Measurements from ENCODE around the gene C15orf61.

Gene C15orf61

GRCh38 chr15:67551207-67551743 lies 30.3 kb downstream of the C15orf61 start:
- H3K9me2 ChIP-seq (replicated peaks; ENCODE audit: low read depth, low read length) = no peaks in the 10 kb centered on the region
- peaks cover 71% of the 10 kb centered on the region for H3K79me2 ChIP-seq (ENCODE audit: insufficient read depth, low read length)
- H3K4me3 ChIP-seq (ENCODE audit: low read length, poor library complexity, severe bottlenecking) = no peak overlapping the region
- peaks cover 10% of the 10 kb centered on the region; the same call in 1 of the 2 replicates for H3K36me3 ChIP-seq (ENCODE audit: insufficient read depth, low read length)
- no peaks in the 10 kb centered on the region for H3K9me3 ChIP-seq (ENCODE audit: insufficient read depth, low read depth, low read length)
- peaks cover 5% of the 10 kb centered on the region; the same call in 1 of the 2 replicates for H3F3A ChIP-seq (ENCODE audit: low read depth)
- no peak overlapping the region for H3K9ac ChIP-seq (ENCODE audit: low read depth, low read length, poor library complexity, severe bottlenecking)
- peak overlapping the region; percentile 28 for H3K4me2 ChIP-seq (ENCODE audit: low read depth, low read length, poor library complexity, severe bottlenecking)
- H4K20me1 ChIP-seq (ENCODE audit: insufficient read depth, low read length, poor library complexity, severe bottlenecking) = no peaks in the 10 kb centered on the region
- no peak overlapping the region for H2AFZ ChIP-seq (ENCODE audit: low read length)
- TF ChIP-seq CTCF (conservative IDR thresholded peaks at IDR 0.05; ENCODE audit: low read length) = no peak
- TF ChIP-seq EZH2phosphoT487 (IDR thresholded peaks at IDR 0.05; ENCODE audit: borderline replicate concordance) = no peak
- peaks cover 64% of the 10 kb centered on the region for H3K4me1 ChIP-seq (ENCODE audit: insufficient read depth, low read length, poor library complexity, severe bottlenecking)
- no peaks in the 10 kb centered on the region for H3K27me3 ChIP-seq (ENCODE audit: insufficient read depth, low read length, poor library complexity, severe bottlenecking)

GRCh38 chr15:67554580-67554979 lies 33.6 kb downstream of the C15orf61 start:
- Histone ChIP-seq H3K9ac (ENCODE audit: low read depth, low read length, poor library complexity, severe bottlenecking) (peak overlapping the region; percentile 2), H2AFZ (ENCODE audit: low read length) (no peak overlapping the region), H3K4me1 (ENCODE audit: insufficient read depth, low read length, poor library complexity, severe bottlenecking) (peaks cover 64% of the 10 kb centered on the region), H3K9me3 (ENCODE audit: insufficient read depth, low read depth, low read length) (no peaks in the 10 kb centered on the region), H3K27me3 (ENCODE audit: insufficient read depth, low read length, poor library complexity, severe bottlenecking) (no peaks in the 10 kb centered on the region), H4K20me1 (ENCODE audit: insufficient read depth, low read length, poor library complexity, severe bottlenecking) (no peaks in the 10 kb centered on the region), H3K36me3 (ENCODE audit: insufficient read depth, low read length) (peaks cover 22% of the 10 kb centered on the region; the same call in 1 of the 2 replicates), H3K79me2 (ENCODE audit: insufficient read depth, low read length) (peaks cover 64% of the 10 kb centered on the region), H3K9me2 (replicated peaks; ENCODE audit: low read depth, low read length) (no peaks in the 10 kb centered on the region), H3K4me3 (ENCODE audit: low read length, poor library complexity, severe bottlenecking) (no peak overlapping the region), H3K4me2 (ENCODE audit: low read depth, low read length, poor library complexity, severe bottlenecking) (peak overlapping the region; percentile 4), H3F3A (ENCODE audit: low read depth) (peaks cover 13% of the 10 kb centered on the region)
- TF ChIP-seq EZH2phosphoT487 (IDR thresholded peaks at IDR 0.05; ENCODE audit: borderline replicate concordance) = no peak

- H3K9me2 ChIP-seq (replicated peaks; ENCODE audit: low read depth, low read length) = no peaks in the 10 kb centered on the region
- no peak for TF ChIP-seq EZH2phosphoT487 (IDR thresholded peaks at IDR 0.05; ENCODE audit: borderline replicate concordance)
- no peak for TF ChIP-seq CTCF (conservative IDR thresholded peaks at IDR 0.05; ENCODE audit: low read length)
- H4K20me1 ChIP-seq (ENCODE audit: insufficient read depth, low read length, poor library complexity, severe bottlenecking) = no peaks in the 10 kb centered on the region
- H3K9me3 ChIP-seq (ENCODE audit: insufficient read depth, low read depth, low read length) = no peaks in the 10 kb centered on the region
- H3K36me3 ChIP-seq (ENCODE audit: insufficient read depth, low read length) = peaks cover 18% of the 10 kb centered on the region; the same call in 1 of the 2 replicates
- H2AFZ ChIP-seq (ENCODE audit: low read length) = no peak overlapping the region
- H3K79me2 ChIP-seq (ENCODE audit: insufficient read depth, low read length) = peaks cover 67% of the 10 kb centered on the region
- H3K27me3 ChIP-seq (ENCODE audit: insufficient read depth, low read length, poor library complexity, severe bottlenecking) = no peaks in the 10 kb centered on the region
- H3K4me3 ChIP-seq (ENCODE audit: low read length, poor library complexity, severe bottlenecking) = peak overlapping the region; percentile 68
- peak overlapping the region; percentile 76 for H3K9ac ChIP-seq (ENCODE audit: low read depth, low read length, poor library complexity, severe bottlenecking)
- H3F3A ChIP-seq (ENCODE audit: low read depth) = peaks cover 13% of the 10 kb centered on the region
- H3K4me2 ChIP-seq (ENCODE audit: low read depth, low read length, poor library complexity, severe bottlenecking) = peak overlapping the region; percentile 83
- peaks cover 55% of the 10 kb centered on the region for H3K4me1 ChIP-seq (ENCODE audit: insufficient read depth, low read length, poor library complexity, severe bottlenecking)
Observed at GRCh38 chr15:67556976-67557570, 36.1 kb downstream of the C15orf61 start.

Data from Loucy (cell line).